Measurements from ENCODE around the gene CCDC89. TPM values are rescaled to one million over a fixed set of nuclear protein-coding genes. Genes with fewer than 3 reads are reported as not detected.

The CCDC89 gene
- total RNA-seq, 1 experiment from 2014 or later: 0.37 TPM

DNA sequence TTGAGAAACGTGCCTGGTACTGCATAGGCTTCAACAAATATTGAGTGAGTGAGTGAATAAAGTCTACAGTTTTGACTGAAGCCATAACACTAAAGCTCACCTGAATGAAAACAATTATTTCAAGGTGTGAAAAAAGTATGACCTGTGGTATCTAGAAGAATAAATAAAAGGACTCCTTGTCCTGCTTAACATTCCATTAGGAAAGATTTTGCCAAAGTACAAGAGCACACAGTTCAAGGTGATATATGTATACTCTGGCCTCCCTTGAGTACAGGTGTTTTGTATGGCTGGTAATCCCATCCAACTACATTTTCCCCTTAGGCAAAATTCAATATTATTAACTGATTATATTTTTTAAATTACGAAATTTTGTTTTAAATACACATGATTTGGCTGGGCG lies 19.3 kb downstream of the CCDC89 start:
- H3K4me1 ChIP-seq (ENCODE audit: low read length): peaks cover 20% of the 10 kb centered on the region
- no peaks in the 10 kb centered on the region for H3K9me3 ChIP-seq (ENCODE audit: low read length)
- H3K79me2 ChIP-seq (ENCODE audit: low read length): peaks cover 32% of the 10 kb centered on the region
- H3K27ac ChIP-seq (ENCODE audit: low read length): no peak overlapping the region
- H4K20me1 ChIP-seq (ENCODE audit: insufficient read depth, low read depth, low read length): peaks cover 25% of the 10 kb centered on the region
- H3K36me3 ChIP-seq (ENCODE audit: insufficient read depth, low read length): peaks cover 20% of the 10 kb centered on the region
- H2AFZ ChIP-seq (ENCODE audit: low read length): peak overlapping the region; percentile 68
- no peak for DNase-seq
- H3K4me2 ChIP-seq (ENCODE audit: low read depth, low read length, poor library complexity, severe bottlenecking): no peak overlapping the region
- H3K9me2 ChIP-seq (replicated peaks; ENCODE audit: insufficient read depth, low read length): no peaks in the 10 kb centered on the region
- H3K27me3 ChIP-seq (ENCODE audit: low read length): no peaks in the 10 kb centered on the region
- no peak overlapping the region for H3K9ac ChIP-seq (ENCODE audit: low read length)
- H3K4me3 ChIP-seq (ENCODE audit: low read length): no peak overlapping the region

DNA sequence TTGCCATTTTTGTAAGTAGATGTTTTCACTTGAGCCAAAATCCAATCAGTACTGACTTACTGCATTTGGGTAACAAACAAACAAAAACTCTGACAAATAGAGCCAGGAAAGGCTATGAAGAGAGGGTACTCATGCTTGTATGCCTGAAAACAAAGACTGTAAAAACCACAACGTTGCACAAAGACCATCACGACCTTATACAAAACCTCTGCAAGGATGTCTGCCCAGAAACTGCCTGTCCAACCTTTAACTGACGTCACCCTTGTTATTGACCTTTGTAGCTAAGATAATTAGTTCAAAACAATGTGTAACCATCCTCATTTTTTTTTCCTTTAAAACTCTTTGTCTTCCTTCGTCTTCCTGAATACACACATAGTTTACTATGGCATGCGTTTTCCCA lies 20.3 kb downstream of the CCDC89 start:
- Histone ChIP-seq H2AFZ (ENCODE audit: low read length) (peak overlapping the region; percentile 68), H3K9me2 (replicated peaks; ENCODE audit: insufficient read depth, low read length) (no peaks in the 10 kb centered on the region), H3K4me2 (ENCODE audit: low read depth, low read length, poor library complexity, severe bottlenecking) (peak overlapping the region; percentile 89), H4K20me1 (ENCODE audit: insufficient read depth, low read depth, low read length) (peaks cover 34% of the 10 kb centered on the region), H3K79me2 (ENCODE audit: low read length) (peaks cover 42% of the 10 kb centered on the region), H3K4me3 (ENCODE audit: low read length) (peak overlapping the region; percentile 75), H3K27me3 (ENCODE audit: low read length) (no peaks in the 10 kb centered on the region), H3K36me3 (ENCODE audit: insufficient read depth, low read length) (peaks cover 29% of the 10 kb centered on the region), H3K4me1 (ENCODE audit: low read length) (peaks cover 30% of the 10 kb centered on the region), H3K9ac (ENCODE audit: low read length) (peak overlapping the region; percentile 93; the same call in 1 of the 2 replicates), H3K27ac (ENCODE audit: low read length) (no peak overlapping the region), H3K9me3 (ENCODE audit: low read length) (no peaks in the 10 kb centered on the region)
- DNase-seq: no peak

DNA sequence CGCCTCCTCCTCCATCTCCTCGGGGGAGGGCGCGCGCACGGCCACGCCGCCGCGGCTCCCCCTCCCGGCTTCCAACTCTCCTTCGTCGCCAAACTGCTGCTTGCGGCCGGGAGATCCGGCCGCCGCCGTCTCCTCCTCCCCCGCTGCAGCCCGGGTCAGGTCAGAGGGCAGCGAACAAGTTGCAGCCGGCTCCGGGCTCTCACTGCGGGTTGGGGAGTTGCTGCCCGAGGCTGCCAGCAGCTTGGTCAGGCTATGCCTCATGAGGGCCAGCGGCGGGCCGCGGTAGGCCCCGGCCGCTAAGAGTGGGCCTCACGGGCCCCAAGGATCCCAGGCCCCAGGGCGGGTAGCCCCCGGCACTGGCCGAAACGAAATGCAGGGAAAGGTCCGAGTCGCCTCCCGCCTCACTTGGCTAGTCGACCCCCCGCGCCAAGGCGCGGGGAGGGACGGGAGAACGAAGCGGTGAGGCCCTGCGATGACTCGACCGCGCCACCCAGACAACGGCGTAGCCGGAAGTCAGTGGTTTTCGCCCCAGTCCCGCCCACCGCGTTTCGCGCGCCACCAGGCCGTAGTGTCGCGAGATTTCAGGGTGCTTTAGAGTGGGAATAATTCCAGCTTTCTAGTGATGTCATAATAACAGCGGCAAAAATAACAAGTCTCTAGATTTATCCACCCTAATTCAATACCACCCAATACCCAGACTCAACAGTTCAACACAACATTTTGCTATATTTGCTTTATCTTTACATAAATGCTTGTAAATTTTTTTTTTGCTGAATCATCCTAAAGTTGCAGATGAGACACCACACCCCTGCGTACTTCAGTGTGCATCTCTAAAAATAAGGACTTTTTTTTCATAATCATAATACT lies 21.1 kb downstream of the CCDC89 start, which contains the start of gene CREBZF:
CREBZF (minus strand) TSS at position 515 of the 867 bp plus-strand sequence; CDS start at position 261, 254 bp downstream.
- Histone ChIP-seq H4K20me1 (ENCODE audit: insufficient read depth, low read depth, low read length) (peaks cover 43% of the 10 kb centered on the region), H3K36me3 (ENCODE audit: insufficient read depth, low read length) (peaks cover 38% of the 10 kb centered on the region), H3K4me2 (ENCODE audit: low read depth, low read length, poor library complexity, severe bottlenecking) (peak within 1 kb of the TSS; percentile 89), H3K4me1 (ENCODE audit: low read length) (peaks cover 39% of the 10 kb centered on the region), H3K9ac (ENCODE audit: low read length) (peak within 1 kb of the TSS; percentile 93), H3K9me2 (replicated peaks; ENCODE audit: insufficient read depth, low read length) (no peaks in the 10 kb centered on the region), H3K27me3 (ENCODE audit: low read length) (no peaks in the 10 kb centered on the region), H2AFZ (ENCODE audit: low read length) (peak within 1 kb of the TSS; percentile 68), H3K9me3 (ENCODE audit: low read length) (no peaks in the 10 kb centered on the region), H3K4me3 (ENCODE audit: low read length) (peak within 1 kb of the TSS; percentile 75), H3K79me2 (ENCODE audit: low read length) (peaks cover 50% of the 10 kb centered on the region), H3K27ac (ENCODE audit: low read length) (peak within 1 kb of the TSS; percentile 81)
- peak; percentile 100 for DNase-seq

DNA sequence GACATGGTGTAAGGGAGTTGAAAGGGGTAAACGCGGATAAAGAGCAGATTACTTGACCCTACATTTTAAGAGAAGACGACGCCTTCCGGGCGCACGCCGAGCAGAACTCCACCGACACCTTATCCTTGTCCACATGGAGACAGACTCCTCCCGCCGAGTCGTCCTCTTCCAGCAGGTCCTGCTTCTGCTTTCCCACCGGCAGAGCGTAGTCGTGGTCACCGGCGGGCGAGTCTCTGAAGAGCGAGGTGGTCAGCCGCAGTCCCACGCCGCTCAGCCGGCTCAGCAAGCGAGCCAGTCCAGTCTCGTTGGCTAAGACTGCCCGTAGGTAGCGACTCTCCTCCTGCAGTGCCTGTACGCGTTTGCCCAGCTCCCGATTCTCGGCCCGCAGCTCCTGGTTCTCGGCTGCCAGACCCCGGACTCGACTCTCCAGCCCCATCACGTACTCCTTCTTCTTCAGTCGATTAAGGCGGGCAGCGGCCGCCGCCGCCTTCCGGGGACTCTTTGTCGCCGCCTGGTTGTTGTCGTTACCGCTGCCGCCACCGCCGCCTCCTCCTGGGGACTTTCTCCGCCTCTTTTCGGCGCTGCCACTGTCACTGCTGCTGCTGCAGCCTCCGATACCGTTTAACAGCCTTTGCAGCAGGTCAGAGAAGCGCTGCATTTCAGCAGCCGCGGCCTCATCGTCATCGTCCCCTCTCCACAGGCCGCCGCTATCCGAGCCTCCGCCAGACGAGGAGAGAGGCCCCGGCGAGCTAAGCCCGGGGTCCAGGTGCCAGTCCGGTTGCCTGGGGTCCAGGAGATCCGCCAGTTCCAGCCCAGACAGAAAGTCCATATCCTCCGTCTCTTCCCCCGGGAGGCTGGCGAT lies 22.0 kb downstream of the CCDC89 start:
- Histone ChIP-seq H4K20me1 (ENCODE audit: insufficient read depth, low read depth, low read length) (peaks cover 52% of the 10 kb centered on the region), H3K9me3 (ENCODE audit: low read length) (no peaks in the 10 kb centered on the region), H3K9ac (ENCODE audit: low read length) (peak overlapping the region; percentile 93), H3K27ac (ENCODE audit: low read length) (peak overlapping the region; percentile 81), H2AFZ (ENCODE audit: low read length) (0 out of 2 replicates have a peak overlapping the region, but pooled peaks have one; percentile 12), H3K36me3 (ENCODE audit: insufficient read depth, low read length) (peaks cover 46% of the 10 kb centered on the region), H3K4me3 (ENCODE audit: low read length) (peak overlapping the region; percentile 75), H3K27me3 (ENCODE audit: low read length) (no peaks in the 10 kb centered on the region), H3K9me2 (replicated peaks; ENCODE audit: insufficient read depth, low read length) (no peaks in the 10 kb centered on the region), H3K79me2 (ENCODE audit: low read length) (peaks cover 59% of the 10 kb centered on the region), H3K4me1 (ENCODE audit: low read length) (peaks cover 47% of the 10 kb centered on the region), H3K4me2 (ENCODE audit: low read depth, low read length, poor library complexity, severe bottlenecking) (peak overlapping the region; percentile 89)
- DNase-seq: peak; percentile 96

DNA sequence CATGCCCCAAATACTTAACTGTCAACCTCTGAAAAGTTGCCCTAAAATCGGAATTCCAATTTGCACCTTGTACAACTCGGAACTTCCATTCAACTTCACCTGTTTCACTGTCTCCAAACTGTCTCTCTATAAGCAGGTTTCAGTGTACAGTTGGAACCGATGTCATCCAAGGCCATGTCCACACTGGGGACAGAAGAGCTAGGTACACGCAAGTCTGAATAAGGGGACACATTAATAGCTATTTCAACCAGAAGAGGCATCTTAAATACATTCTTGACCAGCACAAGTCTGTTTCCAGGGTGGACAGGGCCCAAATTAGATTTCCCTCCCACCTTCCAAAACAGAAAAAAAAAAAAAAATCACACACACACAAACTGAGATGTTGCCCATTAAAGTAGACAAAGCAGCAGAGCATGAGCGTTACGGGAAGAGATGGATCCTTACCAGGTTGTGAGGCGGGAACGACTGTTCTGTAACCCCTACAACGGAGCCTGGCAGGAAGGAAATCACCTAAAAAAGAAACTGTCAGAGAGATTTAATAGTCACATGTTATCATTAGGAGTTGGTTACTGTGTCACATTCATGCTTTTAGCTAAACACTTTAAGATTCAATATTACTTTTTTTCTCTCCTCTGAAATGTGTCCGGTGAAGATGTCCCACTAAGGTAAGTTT lies 22.8 kb downstream of the CCDC89 start:
- peak overlapping the region; percentile 81; the same call in 1 of the 2 replicates for H3K27ac ChIP-seq (ENCODE audit: low read length)
- H3K36me3 ChIP-seq (ENCODE audit: insufficient read depth, low read length): peaks cover 54% of the 10 kb centered on the region
- H3K9me2 ChIP-seq (replicated peaks; ENCODE audit: insufficient read depth, low read length): no peaks in the 10 kb centered on the region
- no peak overlapping the region for H2AFZ ChIP-seq (ENCODE audit: low read length)
- DNase-seq: peak; percentile 66
- H3K4me2 ChIP-seq (ENCODE audit: low read depth, low read length, poor library complexity, severe bottlenecking): peak overlapping the region; percentile 89
- peak overlapping the region; percentile 75 for H3K4me3 ChIP-seq (ENCODE audit: low read length)
- H3K27me3 ChIP-seq (ENCODE audit: low read length): no peaks in the 10 kb centered on the region
- peaks cover 67% of the 10 kb centered on the region for H3K79me2 ChIP-seq (ENCODE audit: low read length)
- H3K9ac ChIP-seq (ENCODE audit: low read length): peak overlapping the region; percentile 93
- peaks cover 55% of the 10 kb centered on the region for H3K4me1 ChIP-seq (ENCODE audit: low read length)
- H4K20me1 ChIP-seq (ENCODE audit: insufficient read depth, low read depth, low read length): peaks cover 55% of the 10 kb centered on the region
- H3K9me3 ChIP-seq (ENCODE audit: low read length): no peaks in the 10 kb centered on the region

DNA sequence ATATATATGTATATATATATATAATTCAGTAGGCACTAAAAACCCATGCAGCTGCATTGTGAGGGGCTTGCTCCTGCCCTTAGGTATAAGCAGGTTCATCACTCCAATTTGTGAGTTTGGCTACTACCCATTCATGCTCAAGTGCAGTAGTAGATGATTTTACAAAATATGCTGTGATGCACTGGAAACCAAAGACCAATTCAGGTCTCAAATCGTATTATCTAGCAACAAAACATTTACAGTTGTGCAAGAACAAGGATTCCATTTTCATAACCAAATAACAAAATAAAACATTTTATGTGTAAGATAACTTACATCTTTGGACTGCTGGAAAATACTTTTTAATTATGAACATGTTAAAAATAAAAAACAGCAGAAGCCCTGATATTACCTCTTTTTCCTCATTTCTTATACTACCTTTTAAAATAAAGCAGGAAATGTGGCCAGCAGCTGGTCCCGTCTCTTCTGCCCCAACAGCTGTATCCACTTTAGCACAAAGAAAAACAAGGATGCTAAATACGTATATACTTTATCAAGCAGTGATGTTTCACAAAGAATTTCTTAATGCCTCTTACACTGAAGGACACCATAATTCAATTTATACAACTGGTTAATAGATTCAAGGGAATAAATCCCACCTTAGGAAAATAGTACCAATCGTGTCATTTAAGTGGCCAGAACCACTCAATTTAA lies 23.9 kb downstream of the CCDC89 start:
- no peak overlapping the region for H3K27ac ChIP-seq (ENCODE audit: low read length)
- H3K4me1 ChIP-seq (ENCODE audit: low read length): peaks cover 59% of the 10 kb centered on the region

DNA sequence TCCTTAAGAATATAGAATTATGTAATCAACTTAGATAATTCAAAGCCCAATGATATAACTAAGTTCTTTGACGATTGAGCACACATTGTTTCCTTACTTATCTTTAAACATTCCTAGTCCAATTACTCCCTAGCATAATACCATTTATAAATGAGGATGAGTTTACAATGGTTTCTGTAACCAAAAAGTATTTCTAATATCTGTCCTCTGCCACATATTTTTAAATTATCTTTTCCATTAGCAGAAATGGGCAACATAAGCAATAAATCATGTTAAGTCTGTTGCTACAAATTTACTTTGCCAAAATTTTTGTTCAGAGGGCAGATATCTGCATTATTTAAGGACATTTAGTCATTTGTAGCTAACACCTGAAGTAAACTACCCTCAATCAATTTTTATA lies 27.8 kb downstream of the CCDC89 start:
- peaks cover 83% of the 10 kb centered on the region for H3K36me3 ChIP-seq (ENCODE audit: insufficient read depth, low read length)
- H3K4me3 ChIP-seq (ENCODE audit: low read length): no peak overlapping the region
- H3K4me2 ChIP-seq (ENCODE audit: low read depth, low read length, poor library complexity, severe bottlenecking): no peak overlapping the region
- H3K27me3 ChIP-seq (ENCODE audit: low read length): no peaks in the 10 kb centered on the region
- DNase-seq: no peak
- H3K9me2 ChIP-seq (replicated peaks; ENCODE audit: insufficient read depth, low read length): no peaks in the 10 kb centered on the region
- H2AFZ ChIP-seq (ENCODE audit: low read length): no peak overlapping the region
- peak overlapping the region; percentile 21; the same call in 1 of the 2 replicates for H3K27ac ChIP-seq (ENCODE audit: low read length)
- H3K9ac ChIP-seq (ENCODE audit: low read length): no peak overlapping the region
- H3K9me3 ChIP-seq (ENCODE audit: low read length): no peaks in the 10 kb centered on the region
- peaks cover 90% of the 10 kb centered on the region for H3K79me2 ChIP-seq (ENCODE audit: low read length)
- H4K20me1 ChIP-seq (ENCODE audit: insufficient read depth, low read depth, low read length): peaks cover 43% of the 10 kb centered on the region
- peaks cover 56% of the 10 kb centered on the region for H3K4me1 ChIP-seq (ENCODE audit: low read length)

More for the DNA sequence above, 23.9 kb downstream of the CCDC89 start:
- peak overlapping the region; percentile 93 for H3K9ac ChIP-seq (ENCODE audit: low read length)
- H3K9me3 ChIP-seq (ENCODE audit: low read length): no peaks in the 10 kb centered on the region
- peaks cover 78% of the 10 kb centered on the region for H3K79me2 ChIP-seq (ENCODE audit: low read length)
- H3K36me3 ChIP-seq (ENCODE audit: insufficient read depth, low read length): peaks cover 65% of the 10 kb centered on the region
- no peaks in the 10 kb centered on the region for H3K27me3 ChIP-seq (ENCODE audit: low read length)
- no peak overlapping the region for H2AFZ ChIP-seq (ENCODE audit: low read length)
- peak overlapping the region; percentile 89 for H3K4me2 ChIP-seq (ENCODE audit: low read depth, low read length, poor library complexity, severe bottlenecking)
- DNase-seq: no peak
- peaks cover 55% of the 10 kb centered on the region for H4K20me1 ChIP-seq (ENCODE audit: insufficient read depth, low read depth, low read length)
- no peaks in the 10 kb centered on the region for H3K9me2 ChIP-seq (replicated peaks; ENCODE audit: insufficient read depth, low read length)
- peak overlapping the region; percentile 75 for H3K4me3 ChIP-seq (ENCODE audit: low read length)

All from Karpas-422 (cell line).